Iris pigment epithelial cell (primary cell): Measurements from ENCODE around the gene OR1I1.

ENCODE experiments used
- DNase-seq: peaks from one replicate; pipeline ENCODE4 v3.0.0-alpha.2; 2011; ENCODE audit warnings: low read depth

OR1I1 gene

GRCh38 chr19:15118789-15119494 lies 36.9 kb downstream of the OR1I1 start:
- no peak for DNase-seq

GRCh38 chr19:15120135-15121026 lies 38.4 kb downstream of the OR1I1 start:
- DNase-seq, result no peak

GRCh38 chr19:15122331-15123030 lies 40.5 kb downstream of the OR1I1 start:
- DNase-seq, result no peak

- DNase-seq, result no peak
These were observed 41.2 kb downstream of the OR1I1 start for GRCh38 chr19:15123031-15123890.

- DNase-seq, result no peak
These were observed 41.9 kb downstream of the OR1I1 start for GRCh38 chr19:15123900-15124299.

- no peak for DNase-seq
These were observed 42.7 kb downstream of the OR1I1 start for GRCh38 chr19:15124572-15125231.

GRCh38 chr19:15125232-15126067 lies 43.4 kb downstream of the OR1I1 start:
- DNase-seq, result peak; percentile 97

- no peak for DNase-seq
These were observed 44.3 kb downstream of the OR1I1 start for GRCh38 chr19:15126131-15126910.

GRCh38 chr19:15128162-15128770 lies 46.3 kb downstream of the OR1I1 start:
- DNase-seq, result no peak

- no peak for DNase-seq
These were observed 48.0 kb downstream of the OR1I1 start for GRCh38 chr19:15129856-15130585.

- DNase-seq, result peak; percentile 75
These were observed 54.4 kb downstream of the OR1I1 start for GRCh38 chr19:15136234-15136954.

- DNase-seq, result peak; percentile 53
These were observed 55.8 kb downstream of the OR1I1 start for GRCh38 chr19:15137777-15138176.

GRCh38 chr19:15138427-15138826 lies 56.4 kb downstream of the OR1I1 start:
- DNase-seq, result no peak

GRCh38 chr19:15141143-15141542 lies 59.1 kb downstream of the OR1I1 start:
- no peak for DNase-seq

- no peak for DNase-seq
These were observed 60.3 kb downstream of the OR1I1 start for GRCh38 chr19:15142313-15142712.
